Measurements from ENCODE around the gene TLE4.

The TLE4 gene

DNA sequence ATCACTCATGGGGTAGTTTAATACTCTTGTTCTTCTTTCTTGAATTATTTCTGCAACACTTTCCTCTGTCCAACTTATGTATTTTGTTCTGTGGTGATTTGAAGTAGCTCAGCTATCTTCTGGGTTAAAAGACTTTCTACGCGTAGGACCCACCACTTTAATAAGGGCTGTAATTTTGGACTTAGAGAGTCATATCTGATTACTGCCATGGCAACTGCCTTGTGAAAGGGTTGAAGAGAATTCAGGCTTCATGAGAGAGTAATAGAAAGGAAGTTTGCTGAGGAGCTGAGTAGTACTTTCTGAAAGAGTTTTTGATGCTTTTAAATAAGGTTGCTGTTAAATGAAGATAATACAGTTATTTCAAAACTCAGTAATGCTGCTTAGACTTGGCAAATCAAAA lies 89.5 kb downstream of the TLE4 start:
- Histone ChIP-seq H3K27me3 (ENCODE audit: insufficient read depth, poor library complexity, severe bottlenecking) (no peaks in the 10 kb centered on the region), H3K4me3 (replicated peaks; ENCODE audit: insufficient read depth, low read length) (no peak overlapping the region), H3K27ac (replicated peaks) (no peak overlapping the region)
- DNase-seq (ENCODE audit: low read depth in 1 of 2, low spot score in 1 of 2) = no peak
- TF ChIP-seq POLR2AphosphoS5 (IDR thresholded peaks at IDR 0.05; ENCODE audit: low read depth) (no peak), GABPA (IDR thresholded peaks at IDR 0.05; ENCODE audit: low read depth) (no peak), SPI1 (IDR thresholded peaks at IDR 0.05; ENCODE audit: borderline replicate concordance, low read depth) (no peak)
- TF ChIP-seq, protein P1, sequence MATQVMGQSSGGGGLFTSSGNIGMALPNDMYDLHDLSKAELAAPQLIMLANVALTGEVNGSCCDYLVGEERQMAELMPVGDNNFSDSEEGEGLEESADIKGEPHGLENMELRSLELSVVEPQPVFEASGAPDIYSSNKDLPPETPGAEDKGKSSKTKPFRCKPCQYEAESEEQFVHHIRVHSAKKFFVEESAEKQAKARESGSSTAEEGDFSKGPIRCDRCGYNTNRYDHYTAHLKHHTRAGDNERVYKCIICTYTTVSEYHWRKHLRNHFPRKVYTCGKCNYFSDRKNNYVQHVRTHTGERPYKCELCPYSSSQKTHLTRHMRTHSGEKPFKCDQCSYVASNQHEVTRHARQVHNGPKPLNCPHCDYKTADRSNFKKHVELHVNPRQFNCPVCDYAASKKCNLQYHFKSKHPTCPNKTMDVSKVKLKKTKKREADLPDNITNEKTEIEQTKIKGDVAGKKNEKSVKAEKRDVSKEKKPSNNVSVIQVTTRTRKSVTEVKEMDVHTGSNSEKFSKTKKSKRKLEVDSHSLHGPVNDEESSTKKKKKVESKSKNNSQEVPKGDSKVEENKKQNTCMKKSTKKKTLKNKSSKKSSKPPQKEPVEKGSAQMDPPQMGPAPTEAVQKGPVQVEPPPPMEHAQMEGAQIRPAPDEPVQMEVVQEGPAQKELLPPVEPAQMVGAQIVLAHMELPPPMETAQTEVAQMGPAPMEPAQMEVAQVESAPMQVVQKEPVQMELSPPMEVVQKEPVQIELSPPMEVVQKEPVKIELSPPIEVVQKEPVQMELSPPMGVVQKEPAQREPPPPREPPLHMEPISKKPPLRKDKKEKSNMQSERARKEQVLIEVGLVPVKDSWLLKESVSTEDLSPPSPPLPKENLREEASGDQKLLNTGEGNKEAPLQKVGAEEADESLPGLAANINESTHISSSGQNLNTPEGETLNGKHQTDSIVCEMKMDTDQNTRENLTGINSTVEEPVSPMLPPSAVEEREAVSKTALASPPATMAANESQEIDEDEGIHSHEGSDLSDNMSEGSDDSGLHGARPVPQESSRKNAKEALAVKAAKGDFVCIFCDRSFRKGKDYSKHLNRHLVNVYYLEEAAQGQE (IDR thresholded peaks at IDR 0.05; ENCODE audit: insufficient replicate concordance, low read depth) = no peak
- TF ChIP-seq, protein P2, sequence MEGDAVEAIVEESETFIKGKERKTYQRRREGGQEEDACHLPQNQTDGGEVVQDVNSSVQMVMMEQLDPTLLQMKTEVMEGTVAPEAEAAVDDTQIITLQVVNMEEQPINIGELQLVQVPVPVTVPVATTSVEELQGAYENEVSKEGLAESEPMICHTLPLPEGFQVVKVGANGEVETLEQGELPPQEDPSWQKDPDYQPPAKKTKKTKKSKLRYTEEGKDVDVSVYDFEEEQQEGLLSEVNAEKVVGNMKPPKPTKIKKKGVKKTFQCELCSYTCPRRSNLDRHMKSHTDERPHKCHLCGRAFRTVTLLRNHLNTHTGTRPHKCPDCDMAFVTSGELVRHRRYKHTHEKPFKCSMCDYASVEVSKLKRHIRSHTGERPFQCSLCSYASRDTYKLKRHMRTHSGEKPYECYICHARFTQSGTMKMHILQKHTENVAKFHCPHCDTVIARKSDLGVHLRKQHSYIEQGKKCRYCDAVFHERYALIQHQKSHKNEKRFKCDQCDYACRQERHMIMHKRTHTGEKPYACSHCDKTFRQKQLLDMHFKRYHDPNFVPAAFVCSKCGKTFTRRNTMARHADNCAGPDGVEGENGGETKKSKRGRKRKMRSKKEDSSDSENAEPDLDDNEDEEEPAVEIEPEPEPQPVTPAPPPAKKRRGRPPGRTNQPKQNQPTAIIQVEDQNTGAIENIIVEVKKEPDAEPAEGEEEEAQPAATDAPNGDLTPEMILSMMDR (IDR thresholded peaks at IDR 0.05; ENCODE audit: insufficient read depth, low read length) = no peak

DNA sequence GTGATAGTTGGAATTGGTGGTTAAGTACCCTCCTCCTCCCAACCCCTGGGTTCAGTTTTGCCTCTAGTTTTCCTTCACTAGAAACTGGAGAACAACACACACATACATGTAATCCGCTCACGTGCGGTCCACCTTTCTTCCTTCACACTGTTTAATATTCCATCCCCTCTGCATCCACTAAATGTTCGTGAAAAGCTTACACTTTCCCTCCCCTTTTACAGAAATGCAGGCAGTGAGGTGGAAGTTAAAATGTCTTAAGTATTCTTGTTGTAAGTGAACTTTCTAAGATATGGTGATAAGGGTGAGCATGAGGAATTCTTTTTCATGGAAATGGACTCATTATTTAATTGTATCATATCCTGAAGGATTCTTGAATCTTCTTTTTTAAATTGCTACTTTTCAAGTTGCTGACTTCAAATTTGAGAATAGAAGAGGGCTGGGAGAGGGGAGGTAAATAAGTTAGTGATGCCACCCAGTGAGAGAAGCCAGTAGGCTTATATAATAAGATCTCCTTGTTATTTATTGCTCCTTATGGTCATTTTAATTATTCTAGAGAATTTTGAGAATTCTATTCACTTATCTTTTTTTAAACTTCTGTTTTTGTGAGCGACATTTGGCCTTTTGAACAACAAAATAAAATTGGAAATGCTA lies 90.2 kb downstream of the TLE4 start:
- Histone ChIP-seq H3K4me3 (replicated peaks; ENCODE audit: insufficient read depth, low read length) (no peak overlapping the region), H3K27me3 (ENCODE audit: insufficient read depth, poor library complexity, severe bottlenecking) (no peaks in the 10 kb centered on the region), H3K27ac (replicated peaks) (no peak overlapping the region)
- no peak for DNase-seq (ENCODE audit: low read depth in 1 of 2, low spot score in 1 of 2)
- TF ChIP-seq GABPA (IDR thresholded peaks at IDR 0.05; ENCODE audit: low read depth) (no peak), POLR2AphosphoS5 (IDR thresholded peaks at IDR 0.05; ENCODE audit: low read depth) (no peak), SPI1 (IDR thresholded peaks at IDR 0.05; ENCODE audit: borderline replicate concordance, low read depth) (no peak)
- TF ChIP-seq, protein P2 (IDR thresholded peaks at IDR 0.05; ENCODE audit: insufficient read depth, low read length) = no peak
- TF ChIP-seq, protein P1 (IDR thresholded peaks at IDR 0.05; ENCODE audit: insufficient replicate concordance, low read depth) = no peak

DNA sequence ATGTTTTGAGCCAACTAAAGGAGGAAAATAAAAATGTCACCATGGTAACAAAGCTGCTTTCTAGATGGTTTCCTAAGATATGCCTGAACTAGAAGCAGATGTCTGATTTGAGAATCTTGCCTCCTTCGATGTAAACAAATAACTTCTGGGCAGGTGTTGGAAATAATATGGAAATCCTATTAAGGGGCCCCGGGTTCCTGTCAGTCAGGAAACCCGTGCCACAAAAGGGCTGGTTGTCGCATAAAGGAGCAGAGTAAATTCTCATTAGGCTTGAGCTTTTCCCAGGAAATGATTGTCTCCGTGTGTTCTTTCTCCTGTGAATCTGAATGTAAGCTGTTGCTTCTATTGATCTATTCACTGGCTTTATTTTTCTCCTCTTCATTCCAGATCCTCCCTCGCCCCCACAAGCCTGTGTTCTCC lies 90.8 kb downstream of the TLE4 start:
- H3K27me3 ChIP-seq (ENCODE audit: insufficient read depth, poor library complexity, severe bottlenecking) = no peaks in the 10 kb centered on the region
- TF ChIP-seq, protein P2 (IDR thresholded peaks at IDR 0.05; ENCODE audit: insufficient read depth, low read length) = no peak
- H3K27ac ChIP-seq (replicated peaks) = no peak overlapping the region
- DNase-seq (ENCODE audit: low read depth in 1 of 2, low spot score in 1 of 2) = no peak
- no peak overlapping the region for H3K4me3 ChIP-seq (replicated peaks; ENCODE audit: insufficient read depth, low read length)

DNA sequence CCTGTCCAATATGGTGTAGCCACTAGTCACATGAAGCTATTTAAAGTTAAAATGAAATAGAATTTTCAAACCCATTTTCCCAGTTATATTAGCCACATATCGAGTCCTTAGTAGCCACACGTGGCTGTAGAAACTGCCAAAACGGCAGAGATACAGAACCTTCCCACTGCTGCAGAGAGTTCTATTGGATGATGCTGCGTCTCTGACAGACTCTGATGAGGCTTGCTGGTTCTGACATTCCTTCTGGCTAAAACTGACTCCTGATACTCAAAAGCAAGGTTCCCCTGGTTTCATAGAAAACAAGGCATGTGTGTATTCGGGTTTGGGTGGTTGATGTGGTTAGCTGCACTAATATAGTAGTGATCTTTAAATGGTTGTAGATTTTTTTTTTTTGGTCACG lies 91.5 kb downstream of the TLE4 start:
- H3K4me3 ChIP-seq (replicated peaks; ENCODE audit: insufficient read depth, low read length) = no peak overlapping the region
- H3K27ac ChIP-seq (replicated peaks) = no peak overlapping the region
- H3K27me3 ChIP-seq (ENCODE audit: insufficient read depth, poor library complexity, severe bottlenecking) = no peaks in the 10 kb centered on the region
- TF ChIP-seq, protein P1 (IDR thresholded peaks at IDR 0.05; ENCODE audit: insufficient replicate concordance, low read depth) = no peak
- TF ChIP-seq, protein P2 (IDR thresholded peaks at IDR 0.05; ENCODE audit: insufficient read depth, low read length) = no peak
- TF ChIP-seq GABPA (IDR thresholded peaks at IDR 0.05; ENCODE audit: low read depth) (no peak), POLR2AphosphoS5 (IDR thresholded peaks at IDR 0.05; ENCODE audit: low read depth) (no peak), SPI1 (IDR thresholded peaks at IDR 0.05; ENCODE audit: borderline replicate concordance, low read depth) (no peak)
- DNase-seq (ENCODE audit: low read depth in 1 of 2, low spot score in 1 of 2) = no peak

Data from HL-60 (cell line).